Activated B cell treated with CpG ODN at 0.5 μM for 24 hours (primary cell): ENCODE measurements around the gene NUDT4. TPM values are rescaled to one million over a fixed set of nuclear protein-coding genes. Genes with fewer than 3 reads are reported as not detected.

Source experiments
- ATAC-seq: fragments of 200-7000 bp; cut with Tn5 transposase; one replicate; pipeline ENCODE4 v1.10.0; 2021; ENCODE audit warnings: low read depth, mild to moderate bottlenecking, moderate library complexity
- CTCF ChIA-PET: fragments of 350-600 bp; sonication (Branson Sonifier 250); formaldehyde crosslinking; loops from one replicate; lab custom pipeline; 2021; ENCODE audit warnings: antibody characterized with exemption; lab: Charles Lee
- POLR2A ChIA-PET: fragments of 350-600 bp; sonication (Branson Sonifier 250); formaldehyde crosslinking; loops from one replicate; lab custom pipeline; 2021; ENCODE audit warnings: antibody characterized with exemption; lab: Charles Lee
- DNase-seq: peaks from one replicate; pipeline ENCODE4 v3.0.0; 2022
- H3K27ac Mint-ChIP-seq: one replicate; pipeline ENCODE4 v1.8.0; 2020; ENCODE audit warnings: mixed read lengths
- H3K27me3 Mint-ChIP-seq: one replicate; pipeline ENCODE4 v1.8.0; 2021; ENCODE audit warnings: mixed read lengths
- H3K36me3 Mint-ChIP-seq: one replicate; pipeline ENCODE4 v1.8.0; 2021; ENCODE audit warnings: low read depth, mixed read lengths
- H3K4me1 Mint-ChIP-seq: one replicate; pipeline ENCODE4 v1.8.0; 2021; ENCODE audit warnings: mixed read lengths
- H3K4me3 Mint-ChIP-seq: one replicate; pipeline ENCODE4 v1.8.0; 2020; ENCODE audit warnings: mild to moderate bottlenecking, mixed read lengths
- H3K9me3 Mint-ChIP-seq: one replicate; pipeline ENCODE4 v1.8.0; 2020; ENCODE audit warnings: mixed read lengths
- intact Hi-C: fragments of 100-400 bp; cut with micrococcal nuclease; formaldehyde crosslinking; loops from one replicate; pipeline ENCODE4 v1.15.1; 2024
- total RNA-seq: library from RNA; stranded (reverse); gene quantifications from 2 replicates; pipeline ENCODE4 v1.2.3, GENCODE V29; 2022
- TF ChIP-seq, protein P1 (sequence below): fragments of 200-600 bp; IDR thresholded peaks from one replicate; pipeline ENCODE4 v1.8.0; 2022; ENCODE audit warnings: antibody characterized with exemption, mild to moderate bottlenecking

NUDT4 gene
- total RNA-seq, 1 donor from 2014 or later, result 47.3 TPM

DNA sequence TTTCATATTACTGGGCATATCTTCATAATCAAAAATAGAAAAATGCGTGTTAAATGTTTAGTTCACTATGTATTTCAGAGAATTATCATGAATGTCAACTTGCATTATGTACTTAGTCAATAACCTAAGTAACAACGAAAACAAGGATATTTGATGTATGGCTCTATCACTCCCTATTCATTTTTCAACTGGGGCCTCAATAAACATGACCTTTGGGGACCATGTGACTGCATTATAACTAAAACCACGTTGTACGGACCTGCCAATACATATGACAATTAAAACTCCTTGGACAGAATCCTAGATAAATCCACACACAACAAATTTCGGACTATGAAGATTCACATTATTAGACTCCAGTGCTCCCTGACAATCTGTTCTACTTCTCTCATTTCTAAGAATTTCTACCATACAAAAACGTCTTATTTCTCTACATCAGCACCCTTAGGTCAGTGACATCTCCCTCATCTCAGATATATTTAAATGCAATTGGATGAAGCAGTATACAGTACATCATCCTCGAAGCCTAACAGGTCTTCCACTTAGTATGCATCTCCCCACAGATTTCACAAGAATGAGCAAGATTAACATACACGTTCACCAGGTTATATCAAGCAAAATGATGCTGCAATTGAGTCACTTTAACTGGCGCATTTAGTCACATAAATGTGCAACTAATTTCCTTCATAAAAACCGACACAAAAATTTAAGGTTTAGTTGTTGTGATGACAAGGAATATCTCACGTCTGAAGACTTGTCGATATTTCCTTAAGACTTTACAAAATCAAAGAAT, 62.5 kb downstream of the NUDT4 start:
- Mint-ChIP-seq H3K4me3 (peak overlapping the region; percentile 96), H3K36me3 (peaks cover 8% of the 10 kb centered on the region), H3K27me3 (no peaks in the 10 kb centered on the region), H3K9me3 (no peaks in the 10 kb centered on the region), H3K4me1 (peaks cover 72% of the 10 kb centered on the region), H3K27ac (peak overlapping the region; percentile 92)
- CTCF ChIA-PET, result no interaction called here
- POLR2A ChIA-PET, result interaction anchor here (0.6 to 3.2 kb wide), 6 partner anchors 9 to 453 kb away, joined by 3 to 32 read pairs (median 4); partner anchors contain the start of gene MRPL42
- DNase-seq (no peak), ATAC-seq (no peak)
- TF ChIP-seq, protein P1, sequence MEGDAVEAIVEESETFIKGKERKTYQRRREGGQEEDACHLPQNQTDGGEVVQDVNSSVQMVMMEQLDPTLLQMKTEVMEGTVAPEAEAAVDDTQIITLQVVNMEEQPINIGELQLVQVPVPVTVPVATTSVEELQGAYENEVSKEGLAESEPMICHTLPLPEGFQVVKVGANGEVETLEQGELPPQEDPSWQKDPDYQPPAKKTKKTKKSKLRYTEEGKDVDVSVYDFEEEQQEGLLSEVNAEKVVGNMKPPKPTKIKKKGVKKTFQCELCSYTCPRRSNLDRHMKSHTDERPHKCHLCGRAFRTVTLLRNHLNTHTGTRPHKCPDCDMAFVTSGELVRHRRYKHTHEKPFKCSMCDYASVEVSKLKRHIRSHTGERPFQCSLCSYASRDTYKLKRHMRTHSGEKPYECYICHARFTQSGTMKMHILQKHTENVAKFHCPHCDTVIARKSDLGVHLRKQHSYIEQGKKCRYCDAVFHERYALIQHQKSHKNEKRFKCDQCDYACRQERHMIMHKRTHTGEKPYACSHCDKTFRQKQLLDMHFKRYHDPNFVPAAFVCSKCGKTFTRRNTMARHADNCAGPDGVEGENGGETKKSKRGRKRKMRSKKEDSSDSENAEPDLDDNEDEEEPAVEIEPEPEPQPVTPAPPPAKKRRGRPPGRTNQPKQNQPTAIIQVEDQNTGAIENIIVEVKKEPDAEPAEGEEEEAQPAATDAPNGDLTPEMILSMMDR, result no peak
- intact Hi-C loops, result loop anchor here (5.0 to 10.0 kb wide), 4 partner anchors 845 to 1777 kb away; partner anchors contain the start of genes BTG1, FGD6, NDUFA12 and VEZT

DNA sequence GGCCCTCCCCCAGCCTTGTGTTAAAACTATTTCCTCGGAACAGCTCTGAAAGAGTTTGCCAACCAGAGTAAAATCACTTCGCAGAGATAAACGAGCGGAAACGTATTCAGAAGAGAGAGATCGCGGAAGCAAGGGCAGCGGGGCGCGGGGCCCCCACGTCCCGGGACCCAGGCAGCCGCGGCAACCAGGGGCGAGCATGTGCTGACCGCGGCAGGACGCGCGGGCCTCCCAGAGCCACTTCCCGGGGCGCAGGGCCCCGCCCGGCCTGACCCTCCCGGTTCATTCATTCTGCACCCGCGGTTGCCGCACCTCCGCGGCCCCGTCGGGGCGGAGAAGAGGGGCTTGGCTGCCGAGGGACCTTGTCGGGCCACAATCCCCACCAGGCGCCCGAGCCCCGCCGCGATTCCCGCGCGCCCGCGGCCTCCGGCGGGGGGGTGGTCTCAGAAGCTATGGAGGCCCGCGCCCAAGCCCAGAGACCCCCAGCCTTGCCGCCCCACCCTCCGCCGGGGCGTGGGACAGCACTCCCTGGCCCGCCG, 63.4 kb downstream of the NUDT4 start:
- ChIA-PET CTCF (no interaction called here), POLR2A (interaction anchor here (0.6 to 3.2 kb wide), 6 partner anchors 10 to 512 kb away, joined by 3 to 32 read pairs (median 9); partner anchors contain the start of genes EEA1 and MRPL42)
- H3K36me3 Mint-ChIP-seq, result peaks cover 8% of the 10 kb centered on the region
- intact Hi-C loops, result loop anchor here (1.0 to 10.0 kb wide), 6 partner anchors 236 to 1776 kb away; partner anchors contain the start of genes BTG1, CRADD, EEA1 and FGD6
- no peak for DNase-seq
- H3K4me1 Mint-ChIP-seq, result peaks cover 63% of the 10 kb centered on the region
- ATAC-seq, result peak; percentile 2
- H3K27me3 Mint-ChIP-seq, result no peaks in the 10 kb centered on the region
- TF ChIP-seq, protein P1, result no peak
- peak overlapping the region; percentile 92 for H3K27ac Mint-ChIP-seq
- no peaks in the 10 kb centered on the region for H3K9me3 Mint-ChIP-seq
- H3K4me3 Mint-ChIP-seq, result peak overlapping the region; percentile 96

GRCh38 chr12:93441617-93442410, 64.1 kb downstream of the NUDT4 start, which contains the start of gene UBE2N:
Gene UBE2N (minus strand): TSS chr12:93441947. CDS start chr12:93441884, 63 bp downstream.
- H3K27ac Mint-ChIP-seq, result peak within 1 kb of the TSS; percentile 96
- no peaks in the 10 kb centered on the region for H3K9me3 Mint-ChIP-seq
- DNase-seq (peak; percentile 99), ATAC-seq (peak; percentile 84)
- ChIA-PET POLR2A (interaction anchor here (0.5 to 3.2 kb wide), 9 partner anchors 11 to 1328 kb away, joined by 3 to 32 read pairs (median 4); partner anchors contain the start of genes CRADD, EEA1 and MRPL42), CTCF (interaction anchor here (1.0 to 1.1 kb wide), 4 partner anchors 17 to 659 kb away, joined by 3 to 5 read pairs (median 4); no protein-coding TSS in a partner anchor)
- TF ChIP-seq, protein P1, result no peak
- H3K36me3 Mint-ChIP-seq, result peaks cover 8% of the 10 kb centered on the region
- peak within 1 kb of the TSS; percentile 96 for H3K4me3 Mint-ChIP-seq
- intact Hi-C loops, result loop anchor here (1.0 to 10.0 kb wide), 9 partner anchors 16 to 1775 kb away; partner anchors contain the start of genes BTG1, CRADD, EEA1 and FGD6
- H3K4me1 Mint-ChIP-seq, result peaks cover 56% of the 10 kb centered on the region
- no peaks in the 10 kb centered on the region for H3K27me3 Mint-ChIP-seq

- peak overlapping the region; percentile 94 for H3K4me3 Mint-ChIP-seq
- peaks cover 8% of the 10 kb centered on the region for H3K36me3 Mint-ChIP-seq
- POLR2A ChIA-PET, result interaction anchor here (0.5 to 3.2 kb wide), 8 partner anchors 18 to 1327 kb away, joined by 3 to 32 read pairs (median 6); partner anchors contain the start of genes CRADD, EEA1 and MRPL42
Measured at GRCh38 chr12:93442411-93443340, 65.0 kb downstream of the NUDT4 start.

More at GRCh38 chr12:93442411-93443340, 65.0 kb downstream of the NUDT4 start:
- intact Hi-C loops, result loop anchor here (1.0 to 10.0 kb wide), 7 partner anchors 16 to 1775 kb away; partner anchors contain the start of genes BTG1, FGD6, MRPL42 and NDUFA12
- ATAC-seq (no peak), DNase-seq (no peak)
- H3K27ac Mint-ChIP-seq, result peak overlapping the region; percentile 96
- CTCF ChIA-PET, result interaction anchor here (1.0 to 1.1 kb wide), 4 partner anchors 18 to 658 kb away, joined by 3 to 5 read pairs (median 4); no protein-coding TSS in a partner anchor
- peaks cover 49% of the 10 kb centered on the region for H3K4me1 Mint-ChIP-seq
- TF ChIP-seq, protein P1, result no peak
- no peaks in the 10 kb centered on the region for H3K9me3 Mint-ChIP-seq
- no peaks in the 10 kb centered on the region for H3K27me3 Mint-ChIP-seq
